ENCODE data around the gene KCNJ2.

KCNJ2 gene

GRCh38 chr17:70168977-70169708, at the start of gene KCNJ2:
TSS of gene KCNJ2 (plus strand) at chr17:70169532. CDS start at chr17:70175040, 5,508 bp downstream.
- peak within 1 kb of the TSS; percentile 69 for H3K4me3 Mint-ChIP-seq

GRCh38 chr17:70119545-70119944, 49.8 kb upstream of the KCNJ2 start:
- H3K27me3 Mint-ChIP-seq (ENCODE audit: low read depth), result peaks cover 3% of the 10 kb centered on the region
- no peak overlapping the region for H3K4me3 Mint-ChIP-seq
- H3K36me3 Mint-ChIP-seq (ENCODE audit: low read depth), result no peaks in the 10 kb centered on the region
- no peak overlapping the region for H3K27ac Mint-ChIP-seq
- H3K4me1 Mint-ChIP-seq (ENCODE audit: low read depth), result no peaks in the 10 kb centered on the region
- peaks cover 6% of the 10 kb centered on the region for H3K9me3 Mint-ChIP-seq

More at GRCh38 chr17:70168977-70169708, at the start of gene KCNJ2:
- peaks cover 65% of the 10 kb centered on the region for H3K27me3 Mint-ChIP-seq (ENCODE audit: low read depth)
- H3K27ac Mint-ChIP-seq, result no peak within 1 kb of the TSS
- H3K4me1 Mint-ChIP-seq (ENCODE audit: low read depth), result peaks cover 14% of the 10 kb centered on the region
- no peaks in the 10 kb centered on the region for H3K9me3 Mint-ChIP-seq
- peaks cover 2% of the 10 kb centered on the region for H3K36me3 Mint-ChIP-seq (ENCODE audit: low read depth)

GRCh38 chr17:70119983-70120382, 49.3 kb upstream of the KCNJ2 start:
- Mint-ChIP-seq H3K27me3 (ENCODE audit: low read depth) (no peaks in the 10 kb centered on the region), H3K27ac (no peak overlapping the region), H3K4me3 (no peak overlapping the region), H3K9me3 (peaks cover 6% of the 10 kb centered on the region), H3K36me3 (ENCODE audit: low read depth) (no peaks in the 10 kb centered on the region), H3K4me1 (ENCODE audit: low read depth) (no peaks in the 10 kb centered on the region)

GRCh38 chr17:70120425-70120824, 48.9 kb upstream of the KCNJ2 start:
- peaks cover 6% of the 10 kb centered on the region for H3K9me3 Mint-ChIP-seq
- no peaks in the 10 kb centered on the region for H3K4me1 Mint-ChIP-seq (ENCODE audit: low read depth)
- H3K27ac Mint-ChIP-seq, result no peak overlapping the region
- H3K27me3 Mint-ChIP-seq (ENCODE audit: low read depth), result no peaks in the 10 kb centered on the region
- no peak overlapping the region for H3K4me3 Mint-ChIP-seq
- no peaks in the 10 kb centered on the region for H3K36me3 Mint-ChIP-seq (ENCODE audit: low read depth)

- Mint-ChIP-seq H3K27me3 (ENCODE audit: low read depth) (no peaks in the 10 kb centered on the region), H3K27ac (no peak overlapping the region), H3K9me3 (peaks cover 6% of the 10 kb centered on the region), H3K4me1 (ENCODE audit: low read depth) (no peaks in the 10 kb centered on the region), H3K4me3 (no peak overlapping the region), H3K36me3 (ENCODE audit: low read depth) (no peaks in the 10 kb centered on the region)
These were observed 48.2 kb upstream of the KCNJ2 start for GRCh38 chr17:70121126-70121525.

GRCh38 chr17:70123193-70123592, 46.1 kb upstream of the KCNJ2 start:
- no peaks in the 10 kb centered on the region for H3K27me3 Mint-ChIP-seq (ENCODE audit: low read depth)
- H3K4me3 Mint-ChIP-seq, result no peak overlapping the region
- H3K4me1 Mint-ChIP-seq (ENCODE audit: low read depth), result no peaks in the 10 kb centered on the region
- no peaks in the 10 kb centered on the region for H3K36me3 Mint-ChIP-seq (ENCODE audit: low read depth)
- no peaks in the 10 kb centered on the region for H3K9me3 Mint-ChIP-seq
- no peak overlapping the region for H3K27ac Mint-ChIP-seq

- no peaks in the 10 kb centered on the region for H3K4me1 Mint-ChIP-seq (ENCODE audit: low read depth)
- no peaks in the 10 kb centered on the region for H3K36me3 Mint-ChIP-seq (ENCODE audit: low read depth)
- no peak overlapping the region for H3K27ac Mint-ChIP-seq
- H3K9me3 Mint-ChIP-seq, result no peaks in the 10 kb centered on the region
- H3K27me3 Mint-ChIP-seq (ENCODE audit: low read depth), result no peaks in the 10 kb centered on the region
- no peak overlapping the region for H3K4me3 Mint-ChIP-seq
These were observed 44.6 kb upstream of the KCNJ2 start for GRCh38 chr17:70124723-70125122.

GRCh38 chr17:70127221-70127873, 42.0 kb upstream of the KCNJ2 start:
- H3K27me3 Mint-ChIP-seq (ENCODE audit: low read depth), result peaks cover 4% of the 10 kb centered on the region
- H3K27ac Mint-ChIP-seq, result no peak overlapping the region
- H3K9me3 Mint-ChIP-seq, result no peaks in the 10 kb centered on the region
- no peaks in the 10 kb centered on the region for H3K36me3 Mint-ChIP-seq (ENCODE audit: low read depth)
- no peaks in the 10 kb centered on the region for H3K4me1 Mint-ChIP-seq (ENCODE audit: low read depth)
- H3K4me3 Mint-ChIP-seq, result no peak overlapping the region

- H3K27ac Mint-ChIP-seq, result no peak overlapping the region
- no peak overlapping the region for H3K4me3 Mint-ChIP-seq
- no peaks in the 10 kb centered on the region for H3K9me3 Mint-ChIP-seq
- no peaks in the 10 kb centered on the region for H3K4me1 Mint-ChIP-seq (ENCODE audit: low read depth)
- H3K36me3 Mint-ChIP-seq (ENCODE audit: low read depth), result no peaks in the 10 kb centered on the region
- peaks cover 4% of the 10 kb centered on the region for H3K27me3 Mint-ChIP-seq (ENCODE audit: low read depth)
These were observed 40.5 kb upstream of the KCNJ2 start for GRCh38 chr17:70128727-70129238.

- Mint-ChIP-seq H3K27me3 (ENCODE audit: low read depth) (peaks cover 10% of the 10 kb centered on the region), H3K36me3 (ENCODE audit: low read depth) (no peaks in the 10 kb centered on the region), H3K9me3 (no peaks in the 10 kb centered on the region), H3K4me3 (no peak overlapping the region), H3K27ac (no peak overlapping the region), H3K4me1 (ENCODE audit: low read depth) (no peaks in the 10 kb centered on the region)
These were observed 39.0 kb upstream of the KCNJ2 start for GRCh38 chr17:70130289-70130688.

- H3K27me3 Mint-ChIP-seq (ENCODE audit: low read depth), result peaks cover 10% of the 10 kb centered on the region
- H3K27ac Mint-ChIP-seq, result no peak overlapping the region
- H3K4me3 Mint-ChIP-seq, result no peak overlapping the region
- H3K9me3 Mint-ChIP-seq, result no peaks in the 10 kb centered on the region
- H3K36me3 Mint-ChIP-seq (ENCODE audit: low read depth), result no peaks in the 10 kb centered on the region
- peaks cover 8% of the 10 kb centered on the region for H3K4me1 Mint-ChIP-seq (ENCODE audit: low read depth)
These were observed 36.8 kb upstream of the KCNJ2 start for GRCh38 chr17:70132505-70132904.

- Mint-ChIP-seq H3K4me1 (ENCODE audit: low read depth) (peaks cover 12% of the 10 kb centered on the region), H3K27ac (no peak overlapping the region), H3K9me3 (no peaks in the 10 kb centered on the region), H3K27me3 (ENCODE audit: low read depth) (peaks cover 10% of the 10 kb centered on the region), H3K4me3 (no peak overlapping the region), H3K36me3 (ENCODE audit: low read depth) (no peaks in the 10 kb centered on the region)
These were observed 35.3 kb upstream of the KCNJ2 start for GRCh38 chr17:70134042-70134441.

GRCh38 chr17:70134777-70135176, 34.6 kb upstream of the KCNJ2 start:
- Mint-ChIP-seq H3K9me3 (no peaks in the 10 kb centered on the region), H3K4me3 (no peak overlapping the region), H3K27me3 (ENCODE audit: low read depth) (peaks cover 10% of the 10 kb centered on the region), H3K4me1 (ENCODE audit: low read depth) (peaks cover 12% of the 10 kb centered on the region), H3K27ac (no peak overlapping the region), H3K36me3 (ENCODE audit: low read depth) (no peaks in the 10 kb centered on the region)

GRCh38 chr17:70136131-70136530, 33.2 kb upstream of the KCNJ2 start:
- peaks cover 12% of the 10 kb centered on the region for H3K4me1 Mint-ChIP-seq (ENCODE audit: low read depth)
- no peak overlapping the region for H3K4me3 Mint-ChIP-seq
- peaks cover 6% of the 10 kb centered on the region for H3K27me3 Mint-ChIP-seq (ENCODE audit: low read depth)
- no peak overlapping the region for H3K27ac Mint-ChIP-seq
- H3K9me3 Mint-ChIP-seq, result no peaks in the 10 kb centered on the region
- H3K36me3 Mint-ChIP-seq (ENCODE audit: low read depth), result no peaks in the 10 kb centered on the region
